CD4-positive, alpha-beta memory T cell (primary cell): Measurements from ENCODE around the gene OTOR. TPM values are rescaled to one million over a fixed set of nuclear protein-coding genes. Genes with fewer than 3 reads are reported as not detected.

Experiments used
- CTCF ChIA-PET: fragments of 350-600 bp; sonication (Branson Sonifier 250); formaldehyde crosslinking; loops from one replicate; lab custom pipeline; 2021; ENCODE audit warnings: inconsistent platforms; ENCODE audit not compliant: partially characterized antibody; lab: Charles Lee
- POLR2A ChIA-PET: fragments of 350-600 bp; sonication (Branson Sonifier 250); formaldehyde crosslinking; loops from one replicate; lab custom pipeline; 2021; ENCODE audit not compliant: partially characterized antibody; lab: Charles Lee
- DNase-seq, 5 donors: peaks; one replicate each; pipeline versions ENCODE4 v3.0.0 to v3.0.0-alpha.2; 2020 to 2022; ENCODE audit warnings: mixed read lengths in 1 of 5
- H3K27ac ChIP-seq: one replicate; pipeline ENCODE4 v1.7.0; 2013; ENCODE audit warnings: low read depth, low read length
- H3K27me3 ChIP-seq: 2 replicates; pipeline ENCODE4 v1.7.0; 2013; ENCODE audit warnings: mild to moderate bottlenecking, low read length, moderate library complexity; ENCODE audit not compliant: insufficient read depth
- H3K36me3 ChIP-seq: 2 replicates; pipeline ENCODE4 v1.7.0; 2013; ENCODE audit warnings: mild to moderate bottlenecking, low read length, moderate library complexity; ENCODE audit not compliant: insufficient read depth
- H3K4me1 ChIP-seq: 2 replicates; pipeline ENCODE4 v1.7.0; 2013; ENCODE audit warnings: mild to moderate bottlenecking, low read length, moderate library complexity; ENCODE audit not compliant: insufficient read depth
- H3K4me3 ChIP-seq, 2 donors: one replicate each; pipeline ENCODE4 v1.7.0; 2013; ENCODE audit warnings: low read length in 2 of 2, mild to moderate bottlenecking in 1 of 2
- H3K9me3 ChIP-seq, 2 donors: one replicate each; pipeline ENCODE4 v1.7.0; 2013; ENCODE audit warnings: low read length in 2 of 2, control low read depth in 1 of 2; ENCODE audit not compliant: control insufficient read depth in 1 of 2
- H3K27ac Mint-ChIP-seq, 7 donors: one replicate each; pipeline ENCODE4 v1.8.0; 2020 to 2021; ENCODE audit warnings: mixed read lengths in 7 of 7, mild to moderate bottlenecking in 6 of 7, inconsistent platforms in 3 of 7, moderate library complexity in 3 of 7
- H3K27me3 Mint-ChIP-seq, 2 donors: one replicate each; pipeline ENCODE4 v1.8.0; 2020 to 2021; ENCODE audit warnings: mixed read lengths in 2 of 2
- H3K36me3 Mint-ChIP-seq, 2 donors: one replicate each; pipeline ENCODE4 v1.8.0; 2020 to 2021; ENCODE audit warnings: mixed read lengths in 2 of 2, inconsistent platforms in 1 of 2, mild to moderate bottlenecking in 1 of 2
- H3K4me1 Mint-ChIP-seq, 4 donors: one replicate each; pipeline ENCODE4 v1.8.0; 2020 to 2021; ENCODE audit warnings: mixed read lengths in 4 of 4, mild to moderate bottlenecking in 1 of 4
- H3K4me3 Mint-ChIP-seq, 8 donors: one replicate each; pipeline ENCODE4 v1.8.0; 2020 to 2021; ENCODE audit warnings: mixed read lengths in 8 of 8, mild to moderate bottlenecking in 7 of 8, moderate library complexity in 6 of 8, inconsistent platforms in 3 of 8
- H3K9me3 Mint-ChIP-seq, 8 donors: one replicate each; pipeline ENCODE4 v1.8.0; 2020 to 2021; ENCODE audit warnings: mixed read lengths in 8 of 8, mild to moderate bottlenecking in 5 of 8, inconsistent platforms in 3 of 8, moderate library complexity in 1 of 8
- intact Hi-C: fragments of 100-400 bp; cut with micrococcal nuclease; formaldehyde crosslinking; loops from one replicate; pipeline ENCODE4 v1.15.1; 2023
- polyA plus RNA-seq, 2 donors: library from polyadenylated mRNA; unstranded; fragments of 300-500 nt; fragmentation: Illumina TruSeq; gene quantifications; one replicate each; pipeline ENCODE4 v1.2.3, GENCODE V29; 2021
- total RNA-seq, 2 experiments: library from RNA; stranded (reverse); gene quantifications; one replicate each; pipeline ENCODE4 v1.2.3, GENCODE V29; 2021

Gene OTOR
- total and polyA plus RNA-seq, 4 experiments from 2014 or later = not detected

DNA sequence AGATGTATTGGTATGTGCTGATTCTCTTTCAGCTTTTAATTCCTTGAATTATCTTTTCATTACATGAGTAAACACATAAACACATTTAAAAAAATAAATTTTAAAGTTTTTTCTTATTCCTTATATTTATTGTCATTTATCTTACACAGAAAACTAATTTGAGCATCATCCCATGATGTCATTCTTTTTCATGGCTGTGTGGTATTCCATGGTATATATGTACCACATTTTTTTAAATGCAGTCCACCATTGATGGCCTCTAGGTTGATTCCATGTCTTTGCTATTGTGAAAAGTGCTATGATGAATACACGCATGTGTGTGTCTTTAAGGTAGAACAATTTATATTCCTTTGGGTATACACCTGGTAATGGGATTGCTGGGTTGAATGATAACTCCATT is 33.3 kb downstream of the OTOR start:
- Histone ChIP-seq H3K36me3 (no peaks in the 10 kb centered on the region), H3K27me3 (no peaks in the 10 kb centered on the region), H3K4me3 (no peak overlapping the region), H3K4me1 (no peaks in the 10 kb centered on the region), H3K9me3 (no peaks in the 10 kb centered on the region), H3K27ac (no peak overlapping the region)
- intact Hi-C loops = no loop called here
- Mint-ChIP-seq H3K27me3 (peaks cover 6 to 13% of the 10 kb centered on the region in 2 donors), H3K36me3 (peaks cover 0 to 2% of the 10 kb centered on the region in 2 donors), H3K27ac (no peak overlapping the region), H3K4me1 (no peaks in the 10 kb centered on the region), H3K9me3 (peaks cover 0 to 30% (median 17%) of the 10 kb centered on the region in 8 donors), H3K4me3 (no peak overlapping the region)
- no peak for DNase-seq
- ChIA-PET POLR2A (no interaction called here), CTCF (interaction anchor here (0.6 to 1.4 kb wide), 2 partner anchors 21 to 39 kb away, joined by 3 read pairs; no protein-coding TSS in a partner anchor)

DNA sequence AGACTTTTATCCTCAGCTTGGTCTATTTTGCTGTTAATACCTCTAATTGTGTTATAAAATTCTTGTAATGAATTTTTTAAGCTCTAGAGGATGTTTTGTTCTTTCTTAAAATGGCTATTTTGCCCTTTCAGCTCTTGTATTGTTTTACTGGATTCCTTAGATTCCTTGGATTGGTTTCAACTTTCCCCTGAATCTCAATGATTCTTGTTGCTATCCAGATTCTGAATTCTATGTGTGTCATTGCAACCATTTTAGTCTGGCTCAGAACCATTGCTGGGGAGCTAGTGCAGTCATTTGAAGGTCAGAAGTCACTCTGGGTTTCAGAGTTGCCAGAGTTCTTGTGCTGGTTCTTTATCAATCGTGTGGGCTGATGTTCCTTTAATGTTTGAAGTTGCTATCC is 37.1 kb downstream of the OTOR start:
- no peak overlapping the region for H3K4me3 ChIP-seq
- Mint-ChIP-seq H3K27me3 (peaks cover 8 to 24% of the 10 kb centered on the region in 2 donors), H3K27ac (no peak overlapping the region), H3K36me3 (no peaks in the 10 kb centered on the region), H3K4me3 (no peak overlapping the region), H3K4me1 (no peaks in the 10 kb centered on the region), H3K9me3 (peaks cover 0 to 35% (median 19%) of the 10 kb centered on the region in 8 donors)
- H3K9me3 ChIP-seq = no peaks in the 10 kb centered on the region
- DNase-seq = no peak
- H3K36me3 ChIP-seq = no peaks in the 10 kb centered on the region
- ChIA-PET POLR2A (no interaction called here), CTCF (no interaction called here)
- H3K27ac ChIP-seq = no peak overlapping the region
- intact Hi-C loops = no loop called here
- H3K4me1 ChIP-seq = no peaks in the 10 kb centered on the region
- H3K27me3 ChIP-seq = no peaks in the 10 kb centered on the region

Other genes starting within 250 kb of the OTOR start
- gene KIF16B, start 174.9 kb upstream of the OTOR start, total RNA-seq = 10 to 100 TPM; 12.0 TPM
- gene KIF16B, start 174.9 kb upstream of the OTOR start, polyA plus RNA-seq = 1 to 10 TPM; 3.2 to 8.0 TPM
- 10 to 100 TPM; 45.6 to 49.0 TPM for gene SNRPB2, start 18.3 kb upstream of the OTOR start, total RNA-seq
- 100 to 1,000 TPM in 1 of 2 donors, 10 to 100 TPM in 1; 90.2 to 103 TPM for gene SNRPB2, start 18.3 kb upstream of the OTOR start, polyA plus RNA-seq